SH-SY5Y (cell line): Measurements from ENCODE around the gene KRTAP4-16.

Experiments
- GATA2 ChIP-seq: IDR thresholded peaks from 2 replicates; pipeline ENCODE4 v1.6.1; 2011; ENCODE audit warnings: mild to moderate bottlenecking, low read depth, low read length
- GATA3 ChIP-seq: IDR thresholded peaks from 2 replicates; pipeline ENCODE4 v1.6.1; 2011; ENCODE audit warnings: low read depth, mild to moderate bottlenecking, low read length, moderate library complexity

GRCh38 chr17:41069031-41069430, 33.0 kb downstream of the KRTAP4-16 start:
- TF ChIP-seq GATA2 = no peak
- no peak for TF ChIP-seq GATA3
